Measurements from ENCODE around the gene SRXN1.

SRXN1 gene

DNA sequence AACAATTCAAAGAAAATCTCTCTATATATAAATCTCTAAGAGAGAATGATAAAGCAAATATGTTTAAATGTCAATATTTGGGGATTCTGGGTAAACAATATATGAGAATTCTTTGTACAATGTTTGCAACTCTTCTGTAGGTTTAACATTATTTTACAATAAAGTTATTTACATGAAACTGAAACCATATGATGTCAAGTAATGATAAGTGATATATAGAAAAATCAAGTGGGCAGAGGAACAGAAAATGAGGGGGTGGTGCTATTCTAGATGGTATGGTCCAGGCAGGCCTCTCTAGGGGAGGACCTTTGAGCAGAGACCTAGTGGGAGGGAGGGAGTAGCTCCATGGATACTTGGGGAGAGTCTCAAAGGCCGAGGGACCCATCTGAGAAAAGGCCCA, 39.0 kb upstream of the SRXN1 start:
- no peak overlapping the region for H3K27ac ChIP-seq (ENCODE audit: low read depth, low read length)
- H3K4me1 ChIP-seq (ENCODE audit: control insufficient read depth in 5 of 5, insufficient read depth in 5 of 5, low read length in 5 of 5): no peaks in the 10 kb centered on the region
- no peaks in the 10 kb centered on the region for H3K9me3 ChIP-seq (ENCODE audit: control insufficient read depth in 5 of 5, low read length in 5 of 5)
- H3K4me3 ChIP-seq (ENCODE audit: low read depth in 1 of 5, low read length in 5 of 5): no peak overlapping the region
- peaks cover 8 to 18% (median 16%) of the 10 kb centered on the region in 5 donors for H3K27me3 ChIP-seq (ENCODE audit: control insufficient read depth in 5 of 5, insufficient read depth in 4 of 5, low read length in 5 of 5)
- no peak overlapping the region for H3K9ac ChIP-seq (ENCODE audit: low read length in 5 of 5)
- no peaks in the 10 kb centered on the region for H3K36me3 ChIP-seq (ENCODE audit: control insufficient read depth in 5 of 5, insufficient read depth in 5 of 5, low read length in 5 of 5)

DNA sequence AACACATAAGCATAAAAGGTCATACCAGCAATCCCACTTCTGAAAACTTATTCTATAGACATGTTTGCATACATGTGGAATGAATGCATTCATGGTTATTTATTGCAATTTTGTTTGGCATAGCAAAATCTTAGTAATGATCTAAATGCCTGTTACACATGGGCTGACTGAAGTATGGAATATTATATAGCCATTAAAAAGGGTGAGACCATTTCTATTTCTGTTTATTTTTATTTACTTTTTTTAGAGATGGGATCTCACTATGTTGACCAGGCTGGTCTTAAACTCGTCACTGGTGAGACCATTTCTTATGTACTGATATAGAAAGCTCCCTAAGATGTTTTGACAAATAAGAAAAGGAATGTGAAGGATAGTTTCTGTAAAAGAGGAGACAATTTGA, 36.9 kb upstream of the SRXN1 start:
- no peaks in the 10 kb centered on the region for H3K4me1 ChIP-seq (ENCODE audit: control insufficient read depth in 5 of 5, insufficient read depth in 5 of 5, low read length in 5 of 5)
- H3K36me3 ChIP-seq (ENCODE audit: control insufficient read depth in 5 of 5, insufficient read depth in 5 of 5, low read length in 5 of 5): no peaks in the 10 kb centered on the region
- no peak overlapping the region for H3K27ac ChIP-seq (ENCODE audit: low read depth, low read length)
- no peaks in the 10 kb centered on the region for H3K9me3 ChIP-seq (ENCODE audit: control insufficient read depth in 5 of 5, low read length in 5 of 5)
- no peak overlapping the region for H3K9ac ChIP-seq (ENCODE audit: low read length in 5 of 5)
- H3K27me3 ChIP-seq (ENCODE audit: control insufficient read depth in 5 of 5, insufficient read depth in 4 of 5, low read length in 5 of 5): peaks cover 8 to 28% (median 16%) of the 10 kb centered on the region in 5 donors
- no peak overlapping the region for H3K4me3 ChIP-seq (ENCODE audit: low read depth in 1 of 5, low read length in 5 of 5)

DNA sequence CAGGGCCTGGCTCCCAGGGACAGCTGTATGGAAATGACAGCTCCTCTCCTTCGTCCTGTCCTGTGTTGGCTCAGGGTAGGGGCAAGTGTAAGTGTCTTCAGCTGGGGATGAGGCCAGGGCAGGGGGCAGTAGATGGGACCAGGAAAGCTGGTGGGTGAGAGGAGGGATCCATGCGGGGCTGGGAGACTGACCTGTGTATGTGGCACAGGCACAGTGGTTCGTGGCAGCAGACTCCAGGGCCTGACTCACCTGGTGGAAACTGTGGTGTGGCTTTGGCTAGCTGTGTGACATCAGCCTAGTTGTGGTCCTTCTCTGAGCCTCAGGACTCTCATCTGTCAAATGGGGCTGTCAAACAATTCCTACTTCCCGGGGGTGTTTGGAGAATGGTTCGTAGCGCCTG, 36.3 kb upstream of the SRXN1 start:
- H3K9me3 ChIP-seq (ENCODE audit: control insufficient read depth in 5 of 5, low read length in 5 of 5): no peaks in the 10 kb centered on the region
- no peak overlapping the region for H3K4me3 ChIP-seq (ENCODE audit: low read depth in 1 of 5, low read length in 5 of 5)
- no peaks in the 10 kb centered on the region for H3K4me1 ChIP-seq (ENCODE audit: control insufficient read depth in 5 of 5, insufficient read depth in 5 of 5, low read length in 5 of 5)
- peaks cover 8 to 30% (median 19%) of the 10 kb centered on the region in 5 donors for H3K27me3 ChIP-seq (ENCODE audit: control insufficient read depth in 5 of 5, insufficient read depth in 4 of 5, low read length in 5 of 5)
- no peak overlapping the region for H3K9ac ChIP-seq (ENCODE audit: low read length in 5 of 5)
- no peaks in the 10 kb centered on the region for H3K36me3 ChIP-seq (ENCODE audit: control insufficient read depth in 5 of 5, insufficient read depth in 5 of 5, low read length in 5 of 5)
- no peak overlapping the region for H3K27ac ChIP-seq (ENCODE audit: low read depth, low read length)

DNA sequence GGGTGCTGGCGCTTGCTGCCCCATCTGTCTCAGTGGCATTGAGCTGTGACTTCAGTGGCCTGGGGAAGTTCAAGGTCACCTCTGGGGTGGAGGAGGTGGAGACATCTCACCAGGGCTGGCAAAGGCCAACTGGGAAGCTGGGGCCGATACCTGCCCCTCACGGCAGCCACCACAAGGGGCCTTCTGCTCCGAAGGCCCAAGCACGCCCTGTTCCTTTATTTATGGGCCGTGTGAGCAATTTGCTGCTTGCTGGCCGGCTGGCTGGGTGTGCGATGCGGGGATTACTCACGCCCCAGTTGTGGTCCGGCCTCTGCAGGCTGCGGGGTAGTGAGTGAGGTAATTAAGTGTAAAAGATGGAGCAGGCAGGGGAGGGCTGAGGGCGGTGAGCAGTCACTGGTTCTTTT, 35.8 kb upstream of the SRXN1 start:
- H3K27ac ChIP-seq (ENCODE audit: low read depth, low read length): no peak overlapping the region
- H3K36me3 ChIP-seq (ENCODE audit: control insufficient read depth in 5 of 5, insufficient read depth in 5 of 5, low read length in 5 of 5): no peaks in the 10 kb centered on the region
- H3K4me3 ChIP-seq (ENCODE audit: low read depth in 1 of 5, low read length in 5 of 5): no peak overlapping the region
- no peaks in the 10 kb centered on the region for H3K9me3 ChIP-seq (ENCODE audit: control insufficient read depth in 5 of 5, low read length in 5 of 5)
- H3K4me1 ChIP-seq (ENCODE audit: control insufficient read depth in 5 of 5, insufficient read depth in 5 of 5, low read length in 5 of 5): no peaks in the 10 kb centered on the region
- H3K27me3 ChIP-seq (ENCODE audit: control insufficient read depth in 5 of 5, insufficient read depth in 4 of 5, low read length in 5 of 5): peaks cover 12 to 32% (median 21%) of the 10 kb centered on the region in 5 donors
- no peak overlapping the region for H3K9ac ChIP-seq (ENCODE audit: low read length in 5 of 5)

DNA sequence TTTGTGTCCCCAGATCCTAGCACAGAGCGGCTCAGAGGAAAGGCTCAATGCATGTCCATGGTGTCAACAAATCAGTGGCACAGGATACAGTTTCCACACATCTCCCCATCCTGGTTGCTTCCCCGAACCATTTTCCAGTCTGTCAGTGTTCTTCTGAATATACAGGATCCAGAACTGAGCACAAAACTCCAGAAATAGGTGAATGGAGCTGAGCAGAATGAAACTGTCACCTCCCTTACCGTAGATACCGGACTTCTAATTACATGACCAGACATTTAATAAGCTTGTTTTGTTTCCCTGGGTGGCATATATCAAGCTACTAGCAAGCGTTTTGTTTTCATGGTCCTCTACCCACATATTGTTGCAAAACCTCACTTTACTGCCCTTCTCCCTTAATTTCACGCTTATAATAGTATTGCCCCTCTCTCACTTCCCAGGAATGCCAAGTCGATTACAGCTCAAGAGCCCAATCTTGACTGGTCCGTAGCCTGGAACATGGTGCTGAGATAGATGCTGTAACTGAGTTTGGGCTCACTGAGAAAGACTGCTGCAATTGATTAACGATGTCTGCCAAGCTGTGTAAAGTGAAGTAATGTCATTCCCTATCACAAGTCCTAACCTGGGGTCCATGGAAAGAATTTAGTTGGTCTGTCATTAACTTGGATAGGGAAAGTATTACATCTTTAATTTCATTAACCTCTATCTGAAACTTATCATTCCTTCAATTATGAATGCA, 34.6 kb upstream of the SRXN1 start:
- Histone ChIP-seq H3K9me3 (ENCODE audit: control insufficient read depth in 5 of 5, low read length in 5 of 5) (no peaks in the 10 kb centered on the region), H3K9ac (ENCODE audit: low read length in 5 of 5) (no peak overlapping the region), H3K36me3 (ENCODE audit: control insufficient read depth in 5 of 5, insufficient read depth in 5 of 5, low read length in 5 of 5) (no peaks in the 10 kb centered on the region), H3K27ac (ENCODE audit: low read depth, low read length) (no peak overlapping the region), H3K27me3 (ENCODE audit: control insufficient read depth in 5 of 5, insufficient read depth in 4 of 5, low read length in 5 of 5) (peaks cover 12 to 37% (median 23%) of the 10 kb centered on the region in 5 donors), H3K4me3 (ENCODE audit: low read depth in 1 of 5, low read length in 5 of 5) (no peak overlapping the region), H3K4me1 (ENCODE audit: control insufficient read depth in 5 of 5, insufficient read depth in 5 of 5, low read length in 5 of 5) (no peaks in the 10 kb centered on the region)

DNA sequence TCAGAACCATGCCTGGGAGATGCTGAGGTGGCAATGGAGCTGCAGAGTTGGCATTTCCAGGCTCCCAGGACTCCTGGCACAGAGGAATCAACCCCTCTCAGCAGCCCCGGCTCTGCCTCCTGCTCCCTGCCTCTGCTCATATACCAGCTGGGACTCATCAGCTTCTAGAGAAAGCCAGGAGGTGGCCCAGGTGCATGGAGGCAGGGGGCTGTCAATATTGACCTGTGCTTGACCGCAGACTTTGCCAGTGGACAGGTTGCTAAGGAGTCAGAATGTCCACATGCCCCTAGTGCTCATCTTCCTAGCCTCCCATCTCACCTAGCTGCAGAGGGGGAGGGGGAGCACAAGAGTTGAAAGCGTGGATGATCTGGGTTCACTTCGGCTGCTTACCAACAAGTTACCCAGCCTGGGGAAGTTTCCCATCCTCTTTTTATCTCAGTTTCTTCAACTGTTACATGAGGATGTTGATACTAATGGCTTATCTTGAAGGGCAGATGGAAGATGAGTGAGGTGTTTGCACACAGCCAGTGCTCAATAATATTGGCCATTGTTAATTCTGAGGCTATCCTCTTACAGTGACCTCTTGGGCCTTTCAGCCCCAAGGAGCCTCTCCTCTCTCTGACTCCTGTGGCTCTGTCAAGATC, 31.8 kb upstream of the SRXN1 start:
- Histone ChIP-seq H3K27ac (ENCODE audit: low read depth, low read length) (no peak overlapping the region), H3K36me3 (ENCODE audit: control insufficient read depth in 5 of 5, insufficient read depth in 5 of 5, low read length in 5 of 5) (no peaks in the 10 kb centered on the region), H3K9me3 (ENCODE audit: control insufficient read depth in 5 of 5, low read length in 5 of 5) (no peaks in the 10 kb centered on the region), H3K4me1 (ENCODE audit: control insufficient read depth in 5 of 5, insufficient read depth in 5 of 5, low read length in 5 of 5) (no peaks in the 10 kb centered on the region), H3K27me3 (ENCODE audit: control insufficient read depth in 5 of 5, insufficient read depth in 4 of 5, low read length in 5 of 5) (peaks cover 18 to 52% (median 37%) of the 10 kb centered on the region in 5 donors), H3K4me3 (ENCODE audit: low read depth in 1 of 5, low read length in 5 of 5) (no peak overlapping the region), H3K9ac (ENCODE audit: low read length in 5 of 5) (no peak overlapping the region)

DNA sequence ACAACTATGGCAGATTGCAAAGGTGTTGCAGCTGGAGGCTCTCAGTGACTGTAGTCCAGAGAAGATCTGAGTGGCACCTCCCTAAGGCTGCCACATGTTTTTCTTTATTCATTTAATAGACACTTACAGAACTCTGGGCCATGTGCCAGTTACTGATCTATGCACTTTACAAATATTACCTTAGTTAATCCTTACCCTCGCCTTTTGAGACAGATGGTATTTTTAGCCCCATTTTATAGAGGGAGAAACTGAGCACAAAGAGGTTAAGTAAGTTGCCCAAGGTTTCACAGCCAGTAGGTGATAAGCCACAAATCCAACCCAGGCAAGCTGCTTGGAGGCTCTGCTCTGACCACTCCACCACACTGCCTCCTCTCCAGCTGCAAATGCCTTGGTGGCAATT, 29.1 kb upstream of the SRXN1 start:
- Histone ChIP-seq H3K27ac (ENCODE audit: low read depth, low read length) (no peak overlapping the region), H3K9me3 (ENCODE audit: control insufficient read depth in 5 of 5, low read length in 5 of 5) (no peaks in the 10 kb centered on the region), H3K4me1 (ENCODE audit: control insufficient read depth in 5 of 5, insufficient read depth in 5 of 5, low read length in 5 of 5) (no peaks in the 10 kb centered on the region), H3K27me3 (ENCODE audit: control insufficient read depth in 5 of 5, insufficient read depth in 4 of 5, low read length in 5 of 5) (peaks cover 10 to 44% (median 38%) of the 10 kb centered on the region in 5 donors), H3K9ac (ENCODE audit: low read length in 5 of 5) (no peak overlapping the region), H3K4me3 (ENCODE audit: low read depth in 1 of 5, low read length in 5 of 5) (no peak overlapping the region), H3K36me3 (ENCODE audit: control insufficient read depth in 5 of 5, insufficient read depth in 5 of 5, low read length in 5 of 5) (no peaks in the 10 kb centered on the region)

DNA sequence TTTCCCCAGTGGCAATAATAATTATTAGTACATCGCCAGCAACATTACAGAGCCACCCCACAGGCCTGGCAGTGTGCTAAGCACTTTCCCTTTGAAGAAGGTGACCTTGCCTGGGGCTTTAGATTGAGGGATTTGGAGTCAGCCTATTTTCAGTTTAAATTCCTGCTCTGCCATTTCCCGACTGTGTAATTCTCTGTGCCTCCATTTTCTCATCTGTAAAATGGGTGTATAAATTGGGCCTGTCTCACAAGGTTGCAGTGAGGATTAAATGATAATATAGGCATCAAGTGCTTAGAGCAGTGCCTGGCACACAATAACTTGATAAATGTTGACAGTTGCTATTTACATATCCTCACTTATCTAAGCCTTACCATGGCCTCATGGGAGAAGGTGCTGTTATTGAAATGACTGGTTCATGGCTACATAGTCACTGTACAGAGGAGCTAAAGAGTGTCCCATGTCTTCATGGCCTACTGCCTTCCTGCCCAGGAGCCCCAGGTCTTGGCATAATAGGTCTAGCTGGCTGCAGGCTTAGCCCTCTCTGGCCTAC, 27.7 kb upstream of the SRXN1 start:
- H3K36me3 ChIP-seq (ENCODE audit: control insufficient read depth in 5 of 5, insufficient read depth in 5 of 5, low read length in 5 of 5): no peaks in the 10 kb centered on the region
- H3K27ac ChIP-seq (ENCODE audit: low read depth, low read length): no peak overlapping the region
- no peak overlapping the region for H3K4me3 ChIP-seq (ENCODE audit: low read depth in 1 of 5, low read length in 5 of 5)
- H3K9me3 ChIP-seq (ENCODE audit: control insufficient read depth in 5 of 5, low read length in 5 of 5): no peaks in the 10 kb centered on the region
- no peak overlapping the region for H3K9ac ChIP-seq (ENCODE audit: low read length in 5 of 5)
- H3K4me1 ChIP-seq (ENCODE audit: control insufficient read depth in 5 of 5, insufficient read depth in 5 of 5, low read length in 5 of 5): peaks cover 0 to 14% (median 10%) of the 10 kb centered on the region in 5 donors
- peaks cover 10 to 45% (median 39%) of the 10 kb centered on the region in 5 donors for H3K27me3 ChIP-seq (ENCODE audit: control insufficient read depth in 5 of 5, insufficient read depth in 4 of 5, low read length in 5 of 5)

DNA sequence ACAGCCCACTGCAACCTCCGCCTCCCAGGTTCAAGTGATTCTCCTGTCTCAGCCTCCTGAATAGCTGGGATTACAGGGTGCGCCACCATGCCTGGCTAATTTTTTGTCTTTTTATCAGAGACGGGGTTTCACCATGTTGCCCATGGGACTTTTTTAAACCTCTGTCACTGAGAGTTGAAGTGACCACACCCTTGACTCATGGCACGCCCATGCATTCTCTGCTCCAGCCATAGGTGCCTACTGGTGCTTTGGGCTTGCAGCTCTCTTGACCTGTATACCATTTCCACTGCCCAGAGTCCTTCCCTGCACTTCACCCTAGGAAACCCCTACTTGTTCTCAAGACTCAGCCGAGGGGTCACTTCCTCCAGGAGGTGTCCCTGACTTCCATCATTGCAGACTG, 25.0 kb upstream of the SRXN1 start:
- no peak overlapping the region for H3K4me3 ChIP-seq (ENCODE audit: low read depth in 1 of 5, low read length in 5 of 5)
- H3K4me1 ChIP-seq (ENCODE audit: control insufficient read depth in 5 of 5, insufficient read depth in 5 of 5, low read length in 5 of 5): peaks cover 0 to 23% (median 13%) of the 10 kb centered on the region in 5 donors
- no peak overlapping the region for H3K9ac ChIP-seq (ENCODE audit: low read length in 5 of 5)
- no peaks in the 10 kb centered on the region for H3K36me3 ChIP-seq (ENCODE audit: control insufficient read depth in 5 of 5, insufficient read depth in 5 of 5, low read length in 5 of 5)
- peaks cover 20 to 57% (median 50%) of the 10 kb centered on the region in 5 donors for H3K27me3 ChIP-seq (ENCODE audit: control insufficient read depth in 5 of 5, insufficient read depth in 4 of 5, low read length in 5 of 5)
- no peaks in the 10 kb centered on the region for H3K9me3 ChIP-seq (ENCODE audit: control insufficient read depth in 5 of 5, low read length in 5 of 5)
- no peak overlapping the region for H3K27ac ChIP-seq (ENCODE audit: low read depth, low read length)

DNA sequence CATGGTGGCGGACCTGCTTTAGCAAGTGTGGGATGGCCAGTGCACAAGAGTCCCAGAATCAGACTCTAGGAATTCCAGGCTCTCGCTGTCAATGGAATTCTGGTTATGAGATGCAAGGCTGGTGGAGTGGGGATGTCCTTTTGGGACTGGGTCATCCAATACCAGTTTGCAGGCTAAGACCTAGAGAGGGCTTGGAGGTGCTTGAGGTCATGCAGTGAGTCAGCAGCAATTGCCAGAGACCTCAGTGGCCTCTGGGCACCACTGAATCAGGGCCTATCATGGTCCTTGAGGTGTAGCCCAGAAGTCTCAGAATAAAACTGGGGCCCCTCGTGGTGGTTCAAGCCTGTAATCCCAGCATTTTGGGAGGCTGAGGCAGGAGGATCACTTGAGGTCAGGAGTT, 24.0 kb upstream of the SRXN1 start:
- Histone ChIP-seq H3K9ac (ENCODE audit: low read length in 5 of 5) (no peak overlapping the region), H3K27me3 (ENCODE audit: control insufficient read depth in 5 of 5, insufficient read depth in 4 of 5, low read length in 5 of 5) (peaks cover 27 to 54% (median 50%) of the 10 kb centered on the region in 5 donors)

More for the DNA sequence above, 24.0 kb upstream of the SRXN1 start:
- Histone ChIP-seq H3K9me3 (ENCODE audit: control insufficient read depth in 5 of 5, low read length in 5 of 5) (no peaks in the 10 kb centered on the region), H3K4me3 (ENCODE audit: low read depth in 1 of 5, low read length in 5 of 5) (no peak overlapping the region), H3K27ac (ENCODE audit: low read depth, low read length) (no peak overlapping the region), H3K4me1 (ENCODE audit: control insufficient read depth in 5 of 5, insufficient read depth in 5 of 5, low read length in 5 of 5) (peaks cover 0 to 29% (median 13%) of the 10 kb centered on the region in 5 donors), H3K36me3 (ENCODE audit: control insufficient read depth in 5 of 5, insufficient read depth in 5 of 5, low read length in 5 of 5) (no peaks in the 10 kb centered on the region)

Measured in subcutaneous abdominal adipose tissue (tissue), 5 donors.